Measurements from ENCODE around the gene DOK3. TPM values are rescaled to one million over a fixed set of nuclear protein-coding genes. Genes with fewer than 3 reads are reported as not detected.

The DOK3 gene
- total and polyA plus RNA-seq, 10 of the 15 experiments (the other 5 are each of a cell fraction or from before 2014, with no cell fraction given) = 6.6 to 107 (median 52.1) TPM

GRCh38 chr5:177524539-177524900 lies 14.9 kb upstream of the DOK3 start (continued):
- no peak for TF ChIP-seq CUX1 (IDR thresholded peaks at IDR 0.05; ENCODE audit: insufficient replicate concordance, low read depth, low read length)
- no peak for TF ChIP-seq RELA (IDR thresholded peaks at IDR 0.05; ENCODE audit: borderline replicate concordance, partially characterized antibody)
- no peak for TF ChIP-seq CBX5 (IDR thresholded peaks at IDR 0.05; ENCODE audit: low read depth)
- TF ChIP-seq SUPT20H (IDR thresholded peaks at IDR 0.05; ENCODE audit: borderline replicate concordance, control insufficient read depth, low read depth, low read length) = no peak
- TF ChIP-seq POLR2AphosphoS5 (IDR thresholded peaks at IDR 0.05; ENCODE audit: low read length) = no peak

GRCh38 chr5:177523711-177524538 lies 14.3 kb upstream of the DOK3 start:
- ChIA-PET CTCF (no interaction called here), RAD21 (ENCODE audit: unreplicated experiment) (no interaction called here), POLR2A (interaction anchor here (0.7 to 1.0 kb wide), 2 partner anchors 8 to 90 kb away, joined by 3 to 4 read pairs; no protein-coding TSS in a partner anchor), SMC1A (ENCODE audit: uncharacterized antibody, unreplicated experiment) (no interaction called here)
- H3K27ac ChIP-seq (ENCODE audit: control insufficient read depth, insufficient read depth) = no peak overlapping the region
- H3K4me1 ChIP-seq (ENCODE audit: control insufficient read depth, insufficient read depth, low read length) = no peaks in the 10 kb centered on the region; the same call in 1 of the 2 replicates
- intact Hi-C loops (cut with micrococcal nuclease; ENCODE audit: unreplicated experiment) = no loop called here
- no TSS peak for BruUV-seq (replicated peaks)
- no peak overlapping the region for H3K4me2 ChIP-seq (ENCODE audit: control insufficient read depth, insufficient read depth)
- H3K36me3 ChIP-seq (ENCODE audit: control insufficient read depth in 2 of 2, insufficient read depth in 2 of 2, low read length in 1 of 2) = peaks cover 8 to 17% of the 10 kb centered on the region in 2 experiments; a peak in 3 of 4 replicates
- no peak overlapping the region for H2AFZ ChIP-seq (ENCODE audit: control insufficient read depth, low read depth, low read length)
- no peak for ATAC-seq
- WGBS (ENCODE audit: insufficient coverage, insufficient replicate concordance, low lambda C conversion rate, missing lambda C conversion rate) = 94% methylated on average over 19 of the region's 19 CpGs
- no peak for FAIRE-seq
- H3K4me3 ChIP-seq = no peak overlapping the region
- no peaks in the 10 kb centered on the region for H3K9me3 ChIP-seq (replicated peaks; ENCODE audit: control insufficient read depth, insufficient read depth, low read length)
- no peaks in the 10 kb centered on the region for H4K20me1 ChIP-seq (ENCODE audit: control insufficient read depth, insufficient read depth)
- no peak for DNase-seq (ENCODE audit: low read depth, low spot score)
- no peak overlapping the region for H3K9ac ChIP-seq (ENCODE audit: control insufficient read depth, insufficient read depth, low read length)
- H3K79me2 ChIP-seq (ENCODE audit: control insufficient read depth, insufficient read depth, low read length) = no peaks in the 10 kb centered on the region; the same call in 1 of the 2 replicates
- in situ Hi-C loops (cut with MboI) = no loop called here
- no peaks in the 10 kb centered on the region for H3K27me3 ChIP-seq (replicated peaks in 1 of 2; ENCODE audit: control insufficient read depth in 2 of 2, insufficient read depth in 2 of 2, low read length in 1 of 2)
- TF ChIP-seq BMI1 (IDR thresholded peaks at IDR 0.05; ENCODE audit: borderline replicate concordance) (no peak), CUX1 (IDR thresholded peaks at IDR 0.05; ENCODE audit: insufficient replicate concordance, low read depth, low read length) (no peak), ZZZ3 (IDR thresholded peaks at IDR 0.05; ENCODE audit: control insufficient read depth, insufficient read length, low read depth) (no peak), PAX5 (IDR thresholded peaks at IDR 0.05; ENCODE audit: borderline replicate concordance, low read depth, low read length) (no peak)

Measured in GM12878 (cell line).